ENCODE data around the gene PEAK1.

The PEAK1 gene

GRCh38 chr15:77454951-77455350 is 35.0 kb upstream of the PEAK1 start:
- Histone ChIP-seq H3K27me3 (ENCODE audit: insufficient read depth, poor library complexity, severe bottlenecking) (no peaks in the 10 kb centered on the region), H3K27ac (replicated peaks) (no peak overlapping the region), H3K4me3 (replicated peaks; ENCODE audit: insufficient read depth, low read length) (no peak overlapping the region)
- DNase-seq (ENCODE audit: low read depth in 1 of 2, low spot score in 1 of 2) = no peak
- no peak for TF ChIP-seq GABPA (IDR thresholded peaks at IDR 0.05; ENCODE audit: low read depth)
- no peak for TF ChIP-seq REST (IDR thresholded peaks at IDR 0.05; ENCODE audit: insufficient replicate concordance, low read depth)
- no peak for TF ChIP-seq SPI1 (IDR thresholded peaks at IDR 0.05; ENCODE audit: borderline replicate concordance, low read depth)
- TF ChIP-seq CTCF (IDR thresholded peaks at IDR 0.05; ENCODE audit: insufficient read depth, low read length) = no peak
- TF ChIP-seq POLR2AphosphoS5 (IDR thresholded peaks at IDR 0.05; ENCODE audit: low read depth) = no peak

GRCh38 chr15:77454265-77454664 is 34.4 kb upstream of the PEAK1 start:
- DNase-seq (ENCODE audit: low read depth in 1 of 2, low spot score in 1 of 2) = no peak

More at GRCh38 chr15:77454265-77454664, 34.4 kb upstream of the PEAK1 start:
- no peaks in the 10 kb centered on the region for H3K27me3 ChIP-seq (ENCODE audit: insufficient read depth, poor library complexity, severe bottlenecking)
- no peak overlapping the region for H3K27ac ChIP-seq (replicated peaks)
- no peak for TF ChIP-seq REST (IDR thresholded peaks at IDR 0.05; ENCODE audit: insufficient replicate concordance, low read depth)
- no peak for TF ChIP-seq SPI1 (IDR thresholded peaks at IDR 0.05; ENCODE audit: borderline replicate concordance, low read depth)
- TF ChIP-seq CTCF (IDR thresholded peaks at IDR 0.05; ENCODE audit: insufficient read depth, low read length) = no peak
- TF ChIP-seq GABPA (IDR thresholded peaks at IDR 0.05; ENCODE audit: low read depth) = no peak
- no peak for TF ChIP-seq POLR2AphosphoS5 (IDR thresholded peaks at IDR 0.05; ENCODE audit: low read depth)
- no peak overlapping the region for H3K4me3 ChIP-seq (replicated peaks; ENCODE audit: insufficient read depth, low read length)
